Measurements from ENCODE around the gene PRADC1.

PRADC1 gene

DNA sequence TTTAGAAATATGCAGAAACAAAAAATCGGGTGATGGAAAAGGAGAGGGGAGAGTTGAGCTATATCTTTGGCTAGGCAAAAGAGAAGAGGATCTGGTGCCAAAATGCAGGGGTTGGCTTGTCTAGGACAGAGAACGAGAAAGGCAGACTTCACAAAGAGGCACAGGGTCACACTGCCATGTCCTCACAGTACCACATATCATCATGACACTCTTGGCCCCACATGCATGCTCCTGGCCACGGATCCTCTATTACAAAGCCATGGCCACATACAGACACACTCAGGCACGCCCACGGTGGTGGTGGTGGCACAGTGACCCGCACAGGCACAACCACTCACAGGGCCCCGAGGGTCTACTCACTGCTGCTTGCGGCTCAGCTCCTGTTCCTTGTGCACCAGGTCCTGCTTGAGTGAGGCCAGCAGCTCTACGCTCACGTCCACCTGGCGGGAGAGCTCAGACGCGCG, 35.4 kb upstream of the PRADC1 start:
- no peak for DNase-seq (ENCODE audit: low read depth)
- peak overlapping the region; percentile 14 for H3K4me3 ChIP-seq (ENCODE audit: low read depth, low read length)
- TF ChIP-seq, protein P1, sequence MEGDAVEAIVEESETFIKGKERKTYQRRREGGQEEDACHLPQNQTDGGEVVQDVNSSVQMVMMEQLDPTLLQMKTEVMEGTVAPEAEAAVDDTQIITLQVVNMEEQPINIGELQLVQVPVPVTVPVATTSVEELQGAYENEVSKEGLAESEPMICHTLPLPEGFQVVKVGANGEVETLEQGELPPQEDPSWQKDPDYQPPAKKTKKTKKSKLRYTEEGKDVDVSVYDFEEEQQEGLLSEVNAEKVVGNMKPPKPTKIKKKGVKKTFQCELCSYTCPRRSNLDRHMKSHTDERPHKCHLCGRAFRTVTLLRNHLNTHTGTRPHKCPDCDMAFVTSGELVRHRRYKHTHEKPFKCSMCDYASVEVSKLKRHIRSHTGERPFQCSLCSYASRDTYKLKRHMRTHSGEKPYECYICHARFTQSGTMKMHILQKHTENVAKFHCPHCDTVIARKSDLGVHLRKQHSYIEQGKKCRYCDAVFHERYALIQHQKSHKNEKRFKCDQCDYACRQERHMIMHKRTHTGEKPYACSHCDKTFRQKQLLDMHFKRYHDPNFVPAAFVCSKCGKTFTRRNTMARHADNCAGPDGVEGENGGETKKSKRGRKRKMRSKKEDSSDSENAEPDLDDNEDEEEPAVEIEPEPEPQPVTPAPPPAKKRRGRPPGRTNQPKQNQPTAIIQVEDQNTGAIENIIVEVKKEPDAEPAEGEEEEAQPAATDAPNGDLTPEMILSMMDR (IDR thresholded peaks at IDR 0.05; ENCODE audit: low read depth, low read length, missing control alignments) = no peak
- in situ Hi-C loops (cut with HindIII; ENCODE audit: low sequenced_read_pairs) = no loop called here

DNA sequence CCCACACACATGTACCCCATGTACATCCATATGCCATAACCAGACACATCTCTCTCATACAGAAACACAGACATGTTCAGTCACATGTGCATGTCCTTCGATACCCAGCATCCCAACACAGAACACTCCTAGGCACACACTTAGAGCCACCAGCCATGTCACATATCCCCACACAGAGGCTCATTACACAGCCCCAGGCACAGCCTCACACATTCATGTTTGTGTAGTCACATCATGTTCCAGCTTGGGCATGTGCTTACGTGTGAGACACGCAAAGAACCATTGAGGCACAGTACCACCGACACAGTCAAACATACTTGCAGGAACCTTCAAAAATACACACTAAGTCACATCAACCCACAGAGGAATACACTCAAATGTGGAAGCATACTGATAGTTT, 34.0 kb upstream of the PRADC1 start:
- TF ChIP-seq, protein P1 (IDR thresholded peaks at IDR 0.05; ENCODE audit: low read depth, low read length, missing control alignments) = no peak

DNA sequence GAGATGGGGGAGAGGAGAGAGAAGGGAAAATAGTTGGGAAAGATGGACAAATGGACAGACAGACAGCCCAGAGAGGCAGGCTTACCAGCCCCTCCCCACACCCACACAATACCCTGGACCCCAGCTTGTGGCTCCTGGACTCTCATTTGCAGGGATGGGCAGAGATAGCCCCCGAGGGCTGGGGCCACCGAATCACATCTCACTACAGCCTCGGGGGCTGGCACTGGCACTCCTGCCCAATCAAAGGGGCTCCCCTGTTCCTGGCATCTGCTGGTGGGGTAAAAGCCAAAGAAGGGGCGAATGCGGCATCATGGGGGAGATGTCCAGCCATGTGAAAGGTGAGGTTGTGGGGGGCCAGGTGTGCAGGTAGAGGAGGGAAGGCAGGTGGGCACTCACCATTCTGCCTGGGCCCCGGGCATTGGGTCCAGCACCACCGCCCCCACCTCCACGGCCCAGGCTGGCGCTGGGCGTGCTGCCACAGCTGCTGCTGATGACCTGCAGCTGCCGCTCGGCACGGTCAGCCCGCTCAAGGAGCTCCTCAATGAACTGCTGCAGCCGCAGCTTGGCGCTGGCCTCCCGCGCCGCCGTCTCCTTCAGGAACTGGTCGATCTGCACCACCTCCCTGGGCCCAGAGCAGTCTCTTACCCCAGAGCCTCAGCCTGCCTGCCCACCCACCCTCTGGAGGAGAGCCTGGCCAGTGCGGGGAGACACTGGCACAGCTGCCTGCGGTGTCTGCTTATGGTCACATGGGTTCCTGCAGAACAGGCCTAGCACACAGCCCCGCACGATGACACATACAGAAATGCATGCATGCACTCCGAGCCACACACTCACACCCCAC, 33.2 kb upstream of the PRADC1 start:
- no peak for DNase-seq (ENCODE audit: low read depth)
- in situ Hi-C loops (cut with HindIII; ENCODE audit: low sequenced_read_pairs) = no loop called here
- TF ChIP-seq, protein P1 (IDR thresholded peaks at IDR 0.05; ENCODE audit: low read depth, low read length, missing control alignments) = no peak
- H3K4me3 ChIP-seq (ENCODE audit: low read depth, low read length) = no peak overlapping the region

More for the DNA sequence above, 34.0 kb upstream of the PRADC1 start:
- in situ Hi-C loops (cut with HindIII; ENCODE audit: low sequenced_read_pairs) = no loop called here
- DNase-seq (ENCODE audit: low read depth) = no peak
- no peak overlapping the region for H3K4me3 ChIP-seq (ENCODE audit: low read depth, low read length)

DNA sequence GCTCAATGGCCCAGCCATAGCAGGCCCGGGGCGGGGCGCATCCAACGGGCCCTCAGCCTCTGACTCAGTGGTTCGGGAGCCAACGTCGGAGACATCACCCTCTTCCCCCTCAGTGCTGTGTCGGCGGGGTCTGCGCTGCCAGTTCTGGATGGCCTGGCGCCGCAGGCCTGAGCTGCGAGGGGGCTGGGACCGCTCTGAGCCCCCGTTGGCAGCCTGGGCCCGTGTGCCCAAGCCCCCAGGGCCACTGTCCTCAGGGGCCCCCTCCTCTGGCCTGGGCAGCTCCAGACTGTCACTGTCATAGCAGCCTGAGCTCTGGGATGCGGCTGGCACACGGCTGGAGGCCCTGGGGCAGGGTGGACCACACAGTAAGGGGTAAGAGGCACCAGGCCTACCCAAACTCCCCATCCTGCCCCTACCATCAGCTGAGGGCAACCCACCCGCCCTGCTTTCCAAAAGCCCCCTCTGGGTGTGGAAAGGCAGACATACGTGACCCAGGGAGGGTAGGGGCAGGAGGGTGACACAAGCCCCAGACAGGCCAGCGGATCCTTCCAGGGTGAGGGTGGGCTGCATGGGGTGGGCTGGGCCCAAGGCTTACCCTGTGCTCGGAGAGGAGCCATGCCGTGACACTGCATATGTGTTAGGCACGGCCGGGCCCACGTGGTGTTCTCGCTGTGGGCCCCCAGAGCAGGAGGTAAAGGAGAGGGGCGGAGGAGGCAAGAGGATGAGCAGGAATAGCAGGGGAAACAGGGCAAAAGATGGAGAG, 32.4 kb upstream of the PRADC1 start:
- in situ Hi-C loops (cut with HindIII; ENCODE audit: low sequenced_read_pairs) = no loop called here
- TF ChIP-seq, protein P1 (IDR thresholded peaks at IDR 0.05; ENCODE audit: low read depth, low read length, missing control alignments) = no peak
- DNase-seq (ENCODE audit: low read depth) = no peak

DNA sequence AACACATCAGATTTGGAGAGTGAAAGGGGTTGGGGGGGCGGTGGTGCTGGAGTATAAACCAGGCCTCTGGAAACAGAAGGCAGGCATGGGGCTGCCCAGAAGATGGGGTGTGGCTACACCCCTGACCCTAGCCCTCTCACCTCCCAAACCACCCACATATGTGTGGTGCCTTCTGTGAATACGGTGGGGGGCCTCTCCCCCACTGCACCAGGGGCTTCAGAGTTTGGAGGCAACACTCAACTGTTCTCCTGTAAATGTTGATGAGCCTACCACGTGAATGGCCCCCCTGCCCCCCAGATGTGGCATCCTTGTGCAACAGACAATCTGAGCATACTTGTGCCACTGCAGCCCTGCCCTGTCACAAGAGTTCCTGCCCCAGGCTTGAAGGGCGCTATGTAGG, 31.7 kb upstream of the PRADC1 start:
- TF ChIP-seq, protein P1 (IDR thresholded peaks at IDR 0.05; ENCODE audit: low read depth, low read length, missing control alignments) = no peak
- no peak for DNase-seq (ENCODE audit: low read depth)
- in situ Hi-C loops (cut with HindIII; ENCODE audit: low sequenced_read_pairs) = no loop called here
- no peak overlapping the region for H3K4me3 ChIP-seq (ENCODE audit: low read depth, low read length)

More for the DNA sequence above, 32.4 kb upstream of the PRADC1 start:
- H3K4me3 ChIP-seq (ENCODE audit: low read depth, low read length) = no peak overlapping the region

DNA sequence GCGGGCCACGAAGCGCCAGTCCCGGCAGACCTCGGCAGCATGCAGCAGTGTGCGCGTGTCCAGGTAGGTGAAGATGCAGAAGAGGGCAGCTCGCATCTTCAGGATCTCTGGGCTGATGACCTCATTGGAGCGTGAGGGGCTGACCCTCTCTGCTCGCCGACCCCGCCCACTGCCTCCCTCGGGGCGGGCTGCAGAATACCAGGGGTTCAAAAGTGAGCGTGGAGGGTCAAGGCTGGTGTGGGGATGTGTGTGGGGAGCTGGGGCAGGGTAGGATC, 31.2 kb upstream of the PRADC1 start:
- TF ChIP-seq, protein P1 (IDR thresholded peaks at IDR 0.05; ENCODE audit: low read depth, low read length, missing control alignments) = no peak
- in situ Hi-C loops (cut with HindIII; ENCODE audit: low sequenced_read_pairs) = no loop called here
- no peak overlapping the region for H3K4me3 ChIP-seq (ENCODE audit: low read depth, low read length)
- no peak for DNase-seq (ENCODE audit: low read depth)

Data from astrocyte of the cerebellum (primary cell).